Suppressor macrophage (primary cell): Measurements from ENCODE around the gene SLC43A1.

Source experiments
- DNase-seq, 4 experiments: peaks; one replicate each; pipeline ENCODE4 v3.0.0-alpha.2; 2020 to 2022

SLC43A1 gene

DNA sequence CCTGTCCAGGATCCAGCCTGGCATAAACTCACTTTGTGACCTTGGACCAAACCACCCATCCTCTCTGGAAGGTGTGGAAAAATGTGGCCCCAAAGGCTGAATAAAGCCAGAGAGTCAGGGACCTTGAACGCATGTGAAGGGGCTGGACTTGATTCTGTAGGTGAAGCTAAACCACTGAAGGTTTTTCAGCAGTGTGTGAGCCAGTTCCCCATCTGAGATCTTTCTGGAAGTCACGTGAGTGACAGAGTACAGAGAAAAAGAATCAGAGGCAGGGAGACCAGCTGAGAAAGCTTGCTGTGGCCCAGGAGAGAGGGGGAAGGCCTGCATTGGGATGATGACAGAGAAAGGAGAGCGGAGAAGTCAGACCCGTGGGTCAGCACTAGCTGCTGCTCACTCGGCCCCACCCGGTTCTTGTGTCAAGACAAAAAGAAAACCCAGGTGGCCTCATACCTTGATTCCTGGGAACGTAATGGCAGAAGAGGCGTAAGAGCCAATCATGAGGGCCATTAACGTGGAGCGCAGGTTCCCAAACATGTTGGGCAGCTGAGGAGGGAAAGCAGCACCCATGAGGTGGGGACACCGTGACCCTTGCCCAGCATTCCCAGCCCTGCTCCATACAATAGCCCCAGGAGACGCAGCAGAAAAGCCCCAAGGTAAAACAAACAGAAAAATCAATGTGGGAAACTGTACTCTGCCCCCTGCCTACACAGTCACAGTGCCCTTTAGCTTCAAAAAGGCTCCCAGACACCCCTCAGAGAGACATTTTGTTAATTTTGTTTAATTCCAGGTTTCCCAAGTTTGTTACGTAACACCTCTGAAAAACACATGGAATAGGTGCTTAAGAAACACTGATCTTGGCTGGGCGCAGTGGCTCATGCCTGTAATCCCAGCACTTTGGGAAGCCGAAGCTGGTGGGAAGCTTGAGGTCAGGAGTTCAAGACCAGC, 17.9 kb downstream of the SLC43A1 start:
- no peak for DNase-seq

GRCh38 chr11:57496109-57496820, 19.2 kb downstream of the SLC43A1 start:
- no peak for DNase-seq

DNA sequence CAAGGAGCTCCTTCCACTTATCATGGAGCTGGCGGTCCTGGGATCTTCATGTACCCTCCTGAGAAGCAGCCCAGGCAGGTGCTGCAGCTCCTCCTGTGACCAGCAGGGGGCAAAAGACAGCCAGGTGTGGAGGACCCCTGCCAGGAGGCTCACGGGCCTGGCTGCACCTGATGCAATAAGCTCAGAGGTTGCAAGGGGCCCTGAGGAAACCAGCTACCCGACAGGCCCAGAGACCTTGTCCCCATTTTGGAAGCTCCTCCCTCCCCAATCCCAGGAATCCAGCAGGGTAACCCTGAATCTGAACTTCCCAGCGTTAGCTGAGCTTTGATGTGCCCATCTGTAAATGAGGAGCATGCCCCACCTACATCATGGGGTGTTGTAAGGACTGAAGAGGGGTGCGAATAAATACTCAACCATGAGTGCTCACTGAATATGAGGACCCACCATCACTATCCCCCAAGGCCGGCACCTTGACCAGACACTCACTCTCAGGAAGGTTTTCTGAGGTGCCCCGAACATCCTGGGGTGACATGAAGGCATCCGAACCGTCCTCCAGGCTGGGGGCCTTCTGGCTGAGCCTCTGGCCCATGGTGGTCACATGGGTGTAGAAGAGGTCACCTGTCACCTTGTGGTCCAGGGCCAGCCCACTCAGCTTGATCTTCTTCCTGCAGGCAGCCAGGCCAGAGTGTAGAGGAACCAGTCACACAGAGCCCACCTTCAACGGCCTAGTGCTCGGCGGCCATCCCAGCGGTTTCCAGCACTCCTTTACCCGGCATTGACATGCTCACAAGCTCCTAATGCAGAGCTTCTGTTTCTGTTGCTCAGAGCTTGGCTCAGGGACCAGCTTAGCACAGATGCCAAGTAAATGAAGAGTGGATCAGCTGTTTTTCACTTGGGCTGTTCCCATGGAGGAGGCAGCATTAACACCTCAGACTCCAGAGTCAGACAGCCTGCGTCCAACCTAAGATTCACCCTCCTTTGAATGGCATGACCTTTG, 21.7 kb downstream of the SLC43A1 start:
- peak; percentile 11 to 57 (median 28) for DNase-seq

GRCh38 chr11:57491371-57492061, 24.0 kb downstream of the SLC43A1 start:
- DNase-seq: peak; percentile 74 to 85 (median 80)

- peak; percentile 63 to 82 (median 74) for DNase-seq
Observed at GRCh38 chr11:57490456-57491248, 24.9 kb downstream of the SLC43A1 start.

GRCh38 chr11:57487920-57488659, 27.4 kb downstream of the SLC43A1 start:
- no peak for DNase-seq

DNA sequence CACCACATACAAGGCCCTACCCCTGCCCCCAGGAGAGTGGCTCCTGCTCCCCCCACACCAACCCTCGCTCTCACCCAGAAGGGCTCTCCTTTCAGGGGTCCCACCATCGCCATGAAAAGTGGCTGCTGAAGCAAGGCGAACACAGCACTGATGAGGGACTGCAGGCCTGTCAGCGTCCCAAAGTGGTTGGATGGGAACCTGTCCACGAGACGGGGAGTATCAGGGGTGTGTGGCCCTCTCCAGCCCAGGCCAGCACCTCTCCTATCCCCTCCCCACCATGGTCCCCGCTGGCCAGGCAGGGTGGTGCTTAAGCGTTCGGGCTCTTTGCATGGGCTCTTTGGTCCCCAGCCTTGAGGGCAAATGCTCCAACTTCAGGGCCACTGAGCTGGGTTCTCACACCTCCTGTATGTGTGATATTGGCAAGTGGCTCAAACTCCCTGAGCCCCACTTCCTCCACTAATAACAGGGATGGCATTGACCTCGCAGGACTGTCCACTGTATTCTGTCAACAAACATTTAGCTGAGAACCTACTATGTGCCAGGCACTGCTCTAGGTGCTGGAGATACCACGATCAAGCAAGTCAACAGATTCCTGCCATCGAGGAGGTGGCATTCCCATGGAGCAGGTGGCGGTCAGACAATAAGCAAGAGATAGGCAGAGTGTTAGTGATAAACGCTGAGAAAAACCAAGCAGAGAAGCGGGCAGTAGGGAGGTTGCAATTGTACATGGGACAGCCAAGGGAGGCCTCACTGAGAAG, 28.3 kb downstream of the SLC43A1 start:
- no peak for DNase-seq

DNA sequence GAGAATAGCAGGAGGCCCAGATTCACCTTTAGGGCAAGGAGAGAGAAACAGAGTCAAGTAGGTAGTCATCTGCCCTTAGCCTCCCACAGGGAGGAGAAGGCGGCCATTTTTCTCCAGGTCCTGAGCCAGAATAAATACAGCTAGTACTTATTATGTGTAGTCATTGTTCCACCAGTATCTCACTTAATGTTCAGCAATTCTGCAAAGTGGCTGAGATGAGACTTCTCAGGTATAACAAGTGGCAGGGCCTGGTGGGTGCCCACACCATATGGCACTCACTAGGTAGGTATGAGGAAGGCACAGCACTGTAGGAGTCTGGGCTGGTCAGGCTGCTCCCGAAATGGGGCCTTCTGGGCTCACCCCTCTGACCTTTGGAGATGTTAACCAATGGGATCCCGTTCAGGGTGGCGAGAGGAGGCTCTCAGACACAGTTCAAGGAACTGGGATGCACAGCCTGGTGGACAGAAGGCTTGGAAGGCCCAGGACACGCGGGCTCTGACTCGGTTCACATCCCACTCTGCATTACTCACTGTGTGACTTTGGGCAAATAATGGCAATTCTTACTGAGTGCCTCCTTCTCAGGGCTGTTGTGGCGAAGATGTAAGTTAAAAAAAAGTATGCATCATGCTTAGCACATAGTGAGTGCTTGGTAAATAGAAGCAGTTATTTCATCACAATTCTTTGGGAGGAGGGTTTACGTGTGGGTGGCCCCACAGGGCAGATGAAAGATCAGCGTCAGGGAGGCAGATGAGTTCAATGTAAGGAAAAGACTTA, 30.1 kb downstream of the SLC43A1 start:
- DNase-seq: peak; percentile 89 to 96 (median 91)

DNA sequence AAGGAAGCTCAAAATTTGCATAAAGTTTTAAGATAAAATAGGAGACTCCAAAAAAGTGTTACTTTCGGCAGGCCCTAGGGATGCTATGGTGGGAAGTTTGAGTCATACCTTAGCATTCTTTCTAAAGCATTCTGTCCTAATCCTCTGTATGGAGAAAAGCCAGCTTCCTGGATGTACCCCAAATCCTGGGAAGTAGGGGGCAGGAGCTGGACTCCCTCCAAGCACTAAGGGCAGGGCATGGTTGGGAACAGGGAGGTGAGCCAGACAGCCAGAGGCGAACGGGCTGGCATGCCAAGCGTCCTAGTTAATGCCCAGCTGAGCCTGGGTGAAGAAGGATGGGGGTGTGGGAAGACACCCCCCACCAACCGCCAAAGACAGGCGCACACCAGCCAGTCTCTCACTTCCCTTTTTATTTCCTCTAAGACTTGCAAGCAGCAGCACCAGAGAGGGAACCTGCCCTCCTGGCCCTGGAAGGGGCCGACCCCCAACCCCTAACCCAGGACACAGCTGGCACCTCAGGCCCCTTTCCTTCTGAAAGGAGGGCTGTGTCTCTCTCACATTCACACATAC, 31.3 kb downstream of the SLC43A1 start:
- peak; percentile 65 to 84 (median 80) for DNase-seq

GRCh38 chr11:57483562-57483918, 32.0 kb downstream of the SLC43A1 start:
- DNase-seq: no peak

DNA sequence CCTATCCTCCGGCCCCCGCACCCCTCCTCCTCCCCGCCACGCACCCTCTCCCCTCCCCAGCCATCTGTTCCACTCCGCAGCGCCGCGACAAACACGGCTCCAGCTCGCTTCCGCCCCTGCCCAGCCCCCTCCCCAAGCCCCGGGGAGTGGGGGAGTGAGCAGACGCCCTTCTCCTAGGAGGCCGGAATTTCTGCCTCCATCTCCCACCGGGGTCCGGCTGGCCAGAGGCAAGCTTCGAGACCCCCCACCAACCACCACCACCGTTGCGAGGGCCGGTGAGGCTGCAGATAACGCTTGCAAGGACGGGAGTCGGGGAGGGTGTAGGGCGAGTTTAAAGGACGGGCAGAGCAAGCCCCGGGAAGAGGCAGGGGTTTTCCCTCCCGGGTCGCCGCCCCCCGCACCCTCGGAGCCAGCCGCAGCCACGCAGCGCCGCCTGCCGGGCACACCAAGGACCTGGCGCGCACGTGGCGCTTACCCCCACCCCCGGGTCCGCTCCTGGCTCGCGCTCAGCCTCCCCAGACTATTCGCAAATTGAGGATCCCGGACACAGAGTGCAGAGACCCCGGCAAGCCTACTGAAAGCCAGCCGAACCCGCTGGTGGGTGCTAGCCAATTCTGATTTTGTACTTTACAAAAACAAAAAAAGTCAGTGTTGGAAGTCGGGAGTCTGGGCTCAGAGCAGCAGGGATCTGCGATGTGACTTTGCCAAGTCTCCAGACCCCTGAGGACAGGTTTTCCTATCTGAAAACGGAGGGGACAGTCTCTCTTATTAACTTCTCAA, 32.5 kb downstream of the SLC43A1 start:
- DNase-seq: peak; percentile 48 to 79 (median 57)

DNA sequence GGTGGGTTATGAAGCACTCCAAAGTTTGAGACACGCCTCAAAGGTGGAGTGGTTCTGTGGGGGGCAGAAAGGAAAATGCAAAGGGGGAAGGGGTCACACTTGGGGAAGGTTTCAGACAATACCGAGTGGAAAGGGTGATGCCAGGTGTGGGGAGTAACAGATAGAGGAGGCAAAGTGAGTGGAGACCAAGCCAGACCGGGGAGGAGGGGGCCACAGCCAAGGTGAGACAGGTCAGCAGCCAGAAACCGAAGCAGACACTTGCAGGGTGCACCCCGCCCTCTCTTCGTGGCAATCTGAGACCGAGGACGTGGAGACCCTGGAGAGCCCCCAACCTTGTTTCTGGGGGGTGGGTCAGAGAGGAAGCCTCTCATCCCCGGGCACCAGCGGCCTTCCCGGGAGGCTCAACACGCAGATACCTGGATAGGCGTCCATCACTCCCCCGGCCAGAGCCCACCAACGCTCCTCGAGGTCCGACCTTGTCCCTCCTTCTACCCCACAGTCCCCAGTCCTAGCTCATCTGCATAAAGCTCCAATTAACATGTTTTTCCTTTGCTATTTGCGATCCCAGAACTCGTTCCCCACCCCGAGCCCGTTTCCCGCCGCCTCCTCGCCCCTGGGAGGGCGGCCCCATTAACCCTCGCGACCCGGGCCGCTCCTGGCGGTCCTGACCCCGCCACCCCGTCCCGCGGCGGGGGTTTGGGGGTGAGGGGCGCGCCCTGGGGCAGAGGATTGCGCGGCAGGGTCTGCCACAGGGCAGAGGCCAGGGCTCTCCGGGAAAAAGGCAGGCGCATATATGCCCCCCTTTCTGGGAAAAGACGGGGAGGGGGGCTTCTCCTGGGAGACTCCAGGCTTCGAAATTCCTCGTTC, 33.4 kb downstream of the SLC43A1 start:
- no peak for DNase-seq

GRCh38 chr11:57481315-57481714, 34.2 kb downstream of the SLC43A1 start:
- DNase-seq: no peak

GRCh38 chr11:57480409-57481137, 34.9 kb downstream of the SLC43A1 start:
- peak; percentile 79 to 88 (median 86) for DNase-seq

DNA sequence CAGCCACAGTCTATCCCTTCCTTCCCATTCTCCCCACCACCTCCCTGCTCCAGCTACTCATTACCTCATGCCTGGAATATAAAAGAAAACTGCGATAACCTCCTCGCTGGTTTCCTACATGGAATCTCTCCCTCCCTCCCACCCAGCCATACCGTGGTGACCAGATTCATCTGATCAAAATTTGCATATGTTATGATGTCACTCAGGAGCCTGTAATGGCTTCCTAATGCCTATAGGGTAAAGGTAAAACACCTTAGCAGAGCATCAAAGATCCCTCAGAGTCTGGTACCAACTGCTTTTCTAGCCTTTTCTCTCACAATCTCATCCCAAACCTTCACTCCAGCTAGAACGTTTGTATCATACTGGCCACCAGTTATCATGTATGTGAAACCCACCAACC, 35.6 kb downstream of the SLC43A1 start:
- no peak for DNase-seq
